Measurements from ENCODE around the gene SORCS2. TPM values are rescaled to one million over a fixed set of nuclear protein-coding genes. Genes with fewer than 3 reads are reported as not detected.

Gene SORCS2
- polyA plus RNA-seq, 3 donors, result 0.46 to 0.55 TPM; not detected in 1

DNA sequence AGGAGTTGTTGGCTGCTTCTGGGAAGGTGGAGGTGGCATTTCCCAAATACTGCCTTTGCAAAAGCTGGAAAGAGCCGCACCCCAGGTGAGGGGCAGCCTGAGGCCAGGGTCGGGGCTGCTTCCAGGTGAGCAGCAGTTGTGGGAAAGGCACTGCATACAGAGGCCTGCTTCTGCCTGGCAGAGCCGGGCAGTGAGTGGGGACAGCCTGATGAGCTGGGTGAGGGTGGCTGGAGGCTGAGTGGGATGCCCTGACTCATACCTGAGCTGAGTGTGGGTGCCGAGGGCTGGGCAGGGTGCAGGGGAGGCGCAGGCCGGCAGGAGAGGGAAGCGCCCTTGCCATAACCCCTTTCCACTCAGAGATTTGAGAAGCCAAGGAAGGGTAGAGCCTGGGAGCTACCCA lies 248.9 kb downstream of the SORCS2 start:
- 74% methylated on average over 3 of the region's 7 CpGs for WGBS (ENCODE audit: insufficient coverage)
- no peaks in the 10 kb centered on the region for H3K27me3 ChIP-seq (ENCODE audit: control insufficient read depth in 2 of 2, insufficient read depth in 2 of 2, low read length in 2 of 2)

DNA sequence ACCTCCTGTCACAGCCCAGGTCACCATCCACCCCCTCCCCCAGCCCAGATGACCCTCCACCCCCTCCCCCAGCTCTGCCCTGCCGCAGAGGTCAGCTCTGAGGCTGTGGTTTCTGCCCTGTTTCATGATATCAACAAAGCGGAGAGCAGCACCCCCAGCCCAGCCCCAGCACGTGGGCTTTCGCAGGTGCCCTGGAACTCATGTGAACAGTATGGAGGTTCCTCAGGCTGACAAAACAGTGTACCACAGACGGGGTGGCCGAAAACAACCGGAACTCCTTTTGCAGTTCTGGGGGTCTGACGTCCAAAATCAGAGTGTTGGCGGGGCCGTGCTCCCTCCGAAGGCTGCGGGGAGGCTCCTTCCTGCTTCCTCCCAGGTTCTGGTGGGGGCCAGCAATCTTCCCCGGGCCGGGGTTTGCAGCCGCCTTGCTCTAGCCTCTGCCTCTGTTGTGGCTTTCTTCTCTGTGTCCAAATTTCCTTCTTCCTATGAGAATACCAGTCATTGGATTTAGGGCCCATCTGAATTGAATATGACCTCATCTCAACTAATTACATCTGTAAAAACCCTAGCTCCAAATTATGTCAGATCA lies 250.3 kb downstream of the SORCS2 start:
- no peak overlapping the region for H3K27ac Mint-ChIP-seq
- Histone ChIP-seq H3K4me1 (ENCODE audit: control insufficient read depth in 1 of 2, insufficient read depth in 2 of 2, low read length in 2 of 2) (no peaks in the 10 kb centered on the region), H3K9ac (ENCODE audit: insufficient read depth, low read length, poor library complexity, severe bottlenecking) (no peak overlapping the region), H3K27ac (ENCODE audit: low read depth in 1 of 2, low read length in 2 of 2) (no peak overlapping the region), H3K9me3 (replicated peaks in 1 of 2; ENCODE audit: control insufficient read depth in 1 of 2, insufficient read depth in 1 of 2, low read length in 2 of 2) (no peaks in the 10 kb centered on the region), H3K27me3 (ENCODE audit: control insufficient read depth in 2 of 2, insufficient read depth in 2 of 2, low read length in 2 of 2) (no peaks in the 10 kb centered on the region), H3K79me2 (ENCODE audit: insufficient read depth, low read length) (no peaks in the 10 kb centered on the region), H4K20me1 (ENCODE audit: insufficient read depth, low read length) (no peaks in the 10 kb centered on the region), H3K4me2 (replicated peaks; ENCODE audit: extremely low read depth, low read length, poor library complexity, severe bottlenecking) (no peak overlapping the region), H3K4me3 (replicated peaks in 1 of 3; ENCODE audit: low read depth in 2 of 3, low read length in 3 of 3) (no peak overlapping the region), H2AFZ (ENCODE audit: insufficient read depth, low read depth, low read length, poor library complexity, severe bottlenecking) (no peak overlapping the region), H3K36me3 (replicated peaks in 1 of 2; ENCODE audit: control insufficient read depth in 1 of 2, insufficient read depth in 2 of 2, low read length in 2 of 2) (no peaks in the 10 kb centered on the region)
- WGBS (ENCODE audit: insufficient coverage), result 23% methylated on average over 14 of the region's 15 CpGs
- H3K4me3 Mint-ChIP-seq, result no peak overlapping the region
- no peak for DNase-seq
- TF ChIP-seq, protein P1, sequence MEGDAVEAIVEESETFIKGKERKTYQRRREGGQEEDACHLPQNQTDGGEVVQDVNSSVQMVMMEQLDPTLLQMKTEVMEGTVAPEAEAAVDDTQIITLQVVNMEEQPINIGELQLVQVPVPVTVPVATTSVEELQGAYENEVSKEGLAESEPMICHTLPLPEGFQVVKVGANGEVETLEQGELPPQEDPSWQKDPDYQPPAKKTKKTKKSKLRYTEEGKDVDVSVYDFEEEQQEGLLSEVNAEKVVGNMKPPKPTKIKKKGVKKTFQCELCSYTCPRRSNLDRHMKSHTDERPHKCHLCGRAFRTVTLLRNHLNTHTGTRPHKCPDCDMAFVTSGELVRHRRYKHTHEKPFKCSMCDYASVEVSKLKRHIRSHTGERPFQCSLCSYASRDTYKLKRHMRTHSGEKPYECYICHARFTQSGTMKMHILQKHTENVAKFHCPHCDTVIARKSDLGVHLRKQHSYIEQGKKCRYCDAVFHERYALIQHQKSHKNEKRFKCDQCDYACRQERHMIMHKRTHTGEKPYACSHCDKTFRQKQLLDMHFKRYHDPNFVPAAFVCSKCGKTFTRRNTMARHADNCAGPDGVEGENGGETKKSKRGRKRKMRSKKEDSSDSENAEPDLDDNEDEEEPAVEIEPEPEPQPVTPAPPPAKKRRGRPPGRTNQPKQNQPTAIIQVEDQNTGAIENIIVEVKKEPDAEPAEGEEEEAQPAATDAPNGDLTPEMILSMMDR (IDR thresholded peaks at IDR 0.05), result no peak
- intact Hi-C loops (cut with micrococcal nuclease), result no loop called here
- H3K27me3 Mint-ChIP-seq (ENCODE audit: low read depth in 3 of 3), result peaks cover 5 to 13% (median 6%) of the 10 kb centered on the region in 3 donors
- no peaks in the 10 kb centered on the region for H3K36me3 Mint-ChIP-seq
- peaks cover 0 to 5% (median 0%) of the 10 kb centered on the region in 7 donors for H3K9me3 Mint-ChIP-seq
- no peaks in the 10 kb centered on the region for H3K4me1 Mint-ChIP-seq

More for the DNA sequence above, 248.9 kb downstream of the SORCS2 start:
- intact Hi-C loops (cut with micrococcal nuclease), result no loop called here
- no peak for DNase-seq
- H3K9me3 ChIP-seq (replicated peaks in 1 of 2; ENCODE audit: control insufficient read depth in 1 of 2, insufficient read depth in 1 of 2, low read length in 2 of 2), result no peaks in the 10 kb centered on the region
- H3K79me2 ChIP-seq (ENCODE audit: insufficient read depth, low read length), result no peaks in the 10 kb centered on the region
- Mint-ChIP-seq H3K4me3 (no peak overlapping the region), H3K9me3 (peaks cover 0 to 5% (median 0%) of the 10 kb centered on the region in 7 donors), H3K36me3 (no peaks in the 10 kb centered on the region), H3K27ac (no peak overlapping the region), H3K4me1 (no peaks in the 10 kb centered on the region), H3K27me3 (ENCODE audit: low read depth in 3 of 3) (peaks cover 5 to 13% (median 6%) of the 10 kb centered on the region in 3 donors)
- no peak overlapping the region for H2AFZ ChIP-seq (ENCODE audit: insufficient read depth, low read depth, low read length, poor library complexity, severe bottlenecking)
- no peak overlapping the region for H3K4me3 ChIP-seq (replicated peaks in 1 of 3; ENCODE audit: low read depth in 2 of 3, low read length in 3 of 3)
- TF ChIP-seq, protein P1 (IDR thresholded peaks at IDR 0.05), result no peak
- no peak overlapping the region for H3K9ac ChIP-seq (ENCODE audit: insufficient read depth, low read length, poor library complexity, severe bottlenecking)
- no peaks in the 10 kb centered on the region for H4K20me1 ChIP-seq (ENCODE audit: insufficient read depth, low read length)
- H3K36me3 ChIP-seq (replicated peaks in 1 of 2; ENCODE audit: control insufficient read depth in 1 of 2, insufficient read depth in 2 of 2, low read length in 2 of 2), result no peaks in the 10 kb centered on the region
- no peaks in the 10 kb centered on the region for H3K4me1 ChIP-seq (ENCODE audit: control insufficient read depth in 1 of 2, insufficient read depth in 2 of 2, low read length in 2 of 2)
- H3K4me2 ChIP-seq (replicated peaks; ENCODE audit: extremely low read depth, low read length, poor library complexity, severe bottlenecking), result no peak overlapping the region
- no peak overlapping the region for H3K27ac ChIP-seq (ENCODE audit: low read depth in 1 of 2, low read length in 2 of 2)

Data from CD14-positive monocyte (primary cell).